GM21423 (cell line): Measurements from ENCODE around the gene KIF13A.
"Not testable (repeated sequence)": the region's sequence is repeated elsewhere in the genome, so short reads cannot be mapped to it uniquely, and the experiment has no call there.

ENCODE experiments used
- ATAC-seq: cut with Tn5 transposase; IDR thresholded peaks from one replicate; pipeline ENCODE4 v1.9.1; 2021; ENCODE audit warnings: mild to moderate bottlenecking, moderate library complexity; ENCODE audit not compliant: unreplicated experiment

Gene KIF13A

GRCh38 chr6:17878734-17879133 is 108.7 kb downstream of the KIF13A start:
- no peak for ATAC-seq

GRCh38 chr6:17877895-17878440 is 109.5 kb downstream of the KIF13A start:
- ATAC-seq: no peak

GRCh38 chr6:17877196-17877894 is 110.1 kb downstream of the KIF13A start:
- no peak for ATAC-seq

- no peak for ATAC-seq
These were observed 112.7 kb downstream of the KIF13A start for GRCh38 chr6:17874753-17875152.

GRCh38 chr6:17872908-17873307 is 114.5 kb downstream of the KIF13A start:
- ATAC-seq: no peak

GRCh38 chr6:17871836-17872235 is 115.6 kb downstream of the KIF13A start:
- ATAC-seq: no peak

GRCh38 chr6:17871189-17871519 is 116.3 kb downstream of the KIF13A start:
- no peak for ATAC-seq

- no peak for ATAC-seq
These were observed 116.9 kb downstream of the KIF13A start for GRCh38 chr6:17870300-17871188.

- ATAC-seq: no peak
These were observed 117.7 kb downstream of the KIF13A start for GRCh38 chr6:17869753-17870050.

- ATAC-seq: no peak
These were observed 118.3 kb downstream of the KIF13A start for GRCh38 chr6:17869010-17869752.

GRCh38 chr6:17867880-17868279 is 119.6 kb downstream of the KIF13A start:
- ATAC-seq: no peak

- ATAC-seq: no peak
These were observed 120.5 kb downstream of the KIF13A start for GRCh38 chr6:17866876-17867444.

GRCh38 chr6:17865798-17866725 is 121.4 kb downstream of the KIF13A start:
- ATAC-seq: no peak

GRCh38 chr6:17865243-17865642 is 122.2 kb downstream of the KIF13A start:
- no peak for ATAC-seq

GRCh38 chr6:17863901-17864754 is 123.3 kb downstream of the KIF13A start:
- no peak for ATAC-seq

- no peak for ATAC-seq
These were observed 126.1 kb downstream of the KIF13A start for GRCh38 chr6:17861361-17861760.

- ATAC-seq: no peak
These were observed 127.6 kb downstream of the KIF13A start for GRCh38 chr6:17859846-17860245.

- ATAC-seq: no peak
These were observed 128.9 kb downstream of the KIF13A start for GRCh38 chr6:17858584-17858983.

GRCh38 chr6:17857188-17857587 is 130.2 kb downstream of the KIF13A start:
- ATAC-seq: not testable (repeated sequence)
